Right renal cortex interstitium (tissue), 3 donors: ENCODE results near the gene FBXW11. TPM values are rescaled to one million over a fixed set of nuclear protein-coding genes. Genes with fewer than 3 reads are reported as not detected.

Experiments
- DNase-seq, 3 donors: peaks; one replicate each; pipeline ENCODE4 v3.0.0-alpha.2; 2013; ENCODE audit warnings: low read depth in 3 of 3, low spot score in 2 of 3
- polyA plus RNA-seq, 3 donors: library from polyadenylated mRNA; unstranded; fragments of 120-200 nt; gene quantifications; one replicate each; pipeline ENCODE4 v1.2.1, GENCODE V29; 2013; ENCODE audit not compliant: insufficient read length in 3 of 3

The FBXW11 gene
- polyA plus RNA-seq, 3 donors: 59.8 to 61.3 (median 60.0) TPM

- DNase-seq: no peak
Measured at GRCh38 chr5:171820561-171820960, 185.9 kb downstream of the FBXW11 start.

DNA sequence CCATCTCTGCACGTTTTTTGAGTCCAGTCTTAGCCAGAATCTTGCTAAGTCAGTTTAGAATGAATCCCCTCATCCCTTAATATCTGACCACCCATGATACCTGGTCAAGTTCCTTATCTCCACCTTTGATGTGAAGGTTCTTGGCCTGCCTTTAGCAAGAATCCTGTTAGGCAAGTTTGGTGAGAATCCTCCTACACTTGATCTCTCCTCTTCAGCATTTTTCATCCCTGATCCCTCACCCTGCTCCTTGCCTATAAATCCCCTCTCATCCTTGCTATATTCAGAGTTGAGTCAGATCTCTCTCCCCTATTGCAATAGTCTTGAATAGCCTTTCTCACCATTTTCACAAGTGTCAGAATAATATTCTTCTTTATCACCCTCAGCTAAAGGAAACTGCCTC lies 189.8 kb downstream of the FBXW11 start:
- DNase-seq: no peak

DNA sequence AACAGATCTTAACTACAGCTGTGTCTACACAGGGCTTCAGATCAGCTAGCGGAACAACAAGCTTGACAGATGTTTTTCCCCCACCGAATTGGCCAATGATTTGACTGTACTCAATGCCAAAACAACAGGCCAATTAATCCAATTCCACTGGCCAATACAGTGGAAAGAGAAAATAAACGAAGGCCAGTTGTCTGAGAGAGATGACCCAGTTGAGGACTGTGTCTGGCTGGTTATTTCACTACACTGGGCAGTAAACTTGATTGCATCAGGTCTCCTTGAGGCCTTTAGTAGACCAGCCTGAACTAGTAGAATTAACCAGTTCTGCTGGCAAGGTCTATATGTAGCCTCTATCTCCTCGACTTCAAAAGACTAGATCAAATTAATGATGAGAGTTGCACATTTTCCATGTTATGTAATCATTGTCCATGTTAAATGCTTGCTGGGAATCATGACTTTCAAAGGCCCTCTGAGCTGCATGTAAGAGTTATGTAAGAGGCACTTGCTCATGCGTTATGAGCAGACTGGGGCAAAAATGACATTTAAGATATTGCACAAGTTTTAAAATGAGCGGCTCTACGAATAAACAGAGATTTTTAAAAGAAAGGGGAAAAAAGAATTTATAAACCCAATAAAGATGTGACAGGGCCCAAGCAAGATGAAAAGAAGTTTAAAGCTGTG lies 192.5 kb downstream of the FBXW11 start:
- no peak for DNase-seq

DNA sequence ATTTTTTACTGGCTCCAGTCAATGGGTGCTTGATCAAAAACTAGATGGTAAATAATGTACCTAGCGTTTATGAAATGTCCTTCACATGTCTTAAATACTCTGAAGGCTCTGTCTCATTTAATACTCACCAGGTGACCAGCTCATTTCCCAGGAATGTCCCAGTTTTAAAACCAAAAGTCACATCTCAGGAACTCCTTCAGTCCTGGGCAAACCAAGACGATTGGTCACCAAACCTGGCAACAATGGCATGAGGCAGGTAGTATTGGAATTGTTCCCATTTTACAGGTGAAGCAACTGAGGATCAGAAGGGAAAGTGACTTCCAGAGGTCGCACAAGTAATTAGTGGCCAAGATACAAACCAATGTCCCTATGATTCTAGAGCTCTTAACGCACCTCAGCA lies 193.2 kb downstream of the FBXW11 start:
- DNase-seq: no peak

Other genes with a start within 250 kb of the FBXW11 start
- not detected for gene SMIM23, start 220.8 kb downstream of the FBXW11 start, polyA plus RNA-seq
- gene STK10, start 181.6 kb upstream of the FBXW11 start, polyA plus RNA-seq: 10 to 100 TPM; 13.3 to 15.9 (median 15.6) TPM
- not detected for gene EFCAB9, start 187.5 kb upstream of the FBXW11 start, polyA plus RNA-seq